ENCODE measurements around the gene UROC1. TPM values are rescaled to one million over a fixed set of nuclear protein-coding genes. Genes with fewer than 3 reads are reported as not detected.

Gene UROC1
- total and polyA plus RNA-seq, 2 of the 4 experiments (the other 2 are of a cell fraction) = not detected

DNA sequence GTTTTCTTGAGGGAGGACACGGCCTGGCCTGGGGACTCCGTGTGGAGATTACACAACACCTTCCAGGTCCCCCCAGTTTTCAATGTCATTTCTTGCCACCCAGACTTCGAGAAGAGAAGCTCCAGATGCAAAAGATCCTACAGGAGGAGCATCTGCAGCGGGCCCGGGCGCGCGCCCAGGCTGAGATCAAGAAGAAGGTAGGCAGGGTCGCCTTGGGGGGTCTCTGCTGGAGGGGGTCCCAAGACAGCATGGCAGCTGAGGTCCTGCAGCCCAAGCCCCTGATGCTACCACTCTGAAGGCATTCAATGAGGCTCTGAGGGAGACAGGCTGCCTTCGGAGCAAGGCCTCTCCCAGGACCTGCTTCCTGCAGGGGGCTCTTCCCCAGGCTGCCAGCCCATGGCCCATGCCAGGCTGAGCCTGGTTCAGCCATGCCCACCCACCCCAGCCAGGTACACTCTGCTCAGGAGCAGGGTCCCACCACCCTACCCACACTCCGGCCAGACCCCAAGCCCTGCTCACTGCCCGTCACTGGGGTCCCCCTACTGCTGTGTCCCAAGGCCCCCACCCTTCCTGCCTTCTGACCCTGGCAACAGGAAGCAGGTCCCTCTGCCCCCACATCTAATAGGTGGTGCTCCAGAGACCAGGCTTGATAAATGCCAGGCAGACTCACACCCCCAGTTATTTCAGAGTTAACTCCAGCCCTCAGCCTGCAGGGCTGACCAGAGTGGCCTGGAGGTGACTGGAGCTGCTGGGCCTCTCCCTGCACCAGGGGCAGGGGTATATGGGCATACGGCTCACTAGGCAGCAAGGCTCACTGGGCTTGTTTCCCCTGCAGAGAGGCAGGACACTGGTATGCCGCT, 81.9 kb downstream of the UROC1 start:
- no peak overlapping the region for H3K4me3 ChIP-seq (ENCODE audit: insufficient read depth, low read depth, low read length)
- no peak overlapping the region for H3K27ac ChIP-seq (ENCODE audit: insufficient read depth, low read length)
- intact Hi-C loops (cut with micrococcal nuclease) (no loop called here), dilution Hi-C loops (cut with HindIII; ENCODE audit: low sequenced_read_pairs, unreplicated experiment) (no loop called here), in situ Hi-C loops (cut with MboI; ENCODE audit: low sequenced_read_pairs) (no loop called here)
- no peak overlapping the region for H2AFZ ChIP-seq (replicated peaks; ENCODE audit: low read length, poor library complexity)
- CTCF ChIA-PET = no interaction called here
- no peak overlapping the region for H2BK120ac ChIP-seq (ENCODE audit: low read depth, low read length)
- H3K36me3 ChIP-seq (ENCODE audit: control insufficient read depth, insufficient read depth, low read length) = peaks cover 2% of the 10 kb centered on the region; the same call in 1 of the 2 replicates
- H3K9me1 ChIP-seq (ENCODE audit: insufficient read depth, low read length) = no peaks in the 10 kb centered on the region; the same call in 1 of the 2 replicates
- BruUV-seq (replicated peaks) = no TSS peak
- no peak overlapping the region for H3K18ac ChIP-seq (ENCODE audit: low read depth, low read length)
- ATAC-seq (ENCODE audit: low read depth) (no peak), DNase-seq (no peak)
- no peak overlapping the region for H3K4me2 ChIP-seq (ENCODE audit: low read depth, low read length)
- H3K9me3 ChIP-seq (ENCODE audit: control insufficient read depth, insufficient read depth, low read length) = no peaks in the 10 kb centered on the region
- no peaks in the 10 kb centered on the region for H3K4me1 ChIP-seq (ENCODE audit: control insufficient read depth, insufficient read depth, low read length)
- H3K79me1 ChIP-seq (ENCODE audit: low read depth in 1 of 2, low read length in 2 of 2) = no peaks in the 10 kb centered on the region
- H2BK5ac ChIP-seq (ENCODE audit: low read depth, low read length, poor library complexity, severe bottlenecking) = no peak overlapping the region
- WGBS, 2 experiments (ENCODE audit: extremely low coverage in 2 of 2, insufficient read length in 1 of 2) = 88% methylated on average over 5 of the region's 14 CpGs; no CpG with 5 or more reads in 1 of the 2 experiments
- no peak overlapping the region for H2BK15ac ChIP-seq (ENCODE audit: low read depth, low read length)
- H3K23ac ChIP-seq (ENCODE audit: low read depth, low read length) = no peak overlapping the region
- no peak overlapping the region for H4K8ac ChIP-seq (ENCODE audit: low read depth in 2 of 2, low read length in 2 of 2)
- no peaks in the 10 kb centered on the region for H3K27me3 ChIP-seq (ENCODE audit: control insufficient read depth, insufficient read depth, low read length)
- POLR2A ChIA-PET (ENCODE audit: unreplicated experiment) = no interaction called here
- H4K20me1 ChIP-seq (ENCODE audit: insufficient read depth, low read length) = no peaks in the 10 kb centered on the region
- H4K91ac ChIP-seq (ENCODE audit: insufficient read depth, low read depth, low read length) = no peak overlapping the region
- no peak overlapping the region for H2AK9ac ChIP-seq (replicated peaks; ENCODE audit: low read depth, low read length, poor library complexity)
- no peak overlapping the region for H3K4ac ChIP-seq (ENCODE audit: low read depth, low read length)
- no peak overlapping the region for H4K5ac ChIP-seq (ENCODE audit: low read depth, low read length)
- no peak overlapping the region for H3K56ac ChIP-seq (ENCODE audit: extremely low read depth, insufficient read depth, low read length)
- H3K9ac ChIP-seq (ENCODE audit: low read depth, low read length) = no peak overlapping the region
- TF ChIP-seq MAZ (IDR thresholded peaks at IDR 0.05; ENCODE audit: borderline replicate concordance, low read depth, low read length) = no peak
- TF ChIP-seq, protein P1, sequence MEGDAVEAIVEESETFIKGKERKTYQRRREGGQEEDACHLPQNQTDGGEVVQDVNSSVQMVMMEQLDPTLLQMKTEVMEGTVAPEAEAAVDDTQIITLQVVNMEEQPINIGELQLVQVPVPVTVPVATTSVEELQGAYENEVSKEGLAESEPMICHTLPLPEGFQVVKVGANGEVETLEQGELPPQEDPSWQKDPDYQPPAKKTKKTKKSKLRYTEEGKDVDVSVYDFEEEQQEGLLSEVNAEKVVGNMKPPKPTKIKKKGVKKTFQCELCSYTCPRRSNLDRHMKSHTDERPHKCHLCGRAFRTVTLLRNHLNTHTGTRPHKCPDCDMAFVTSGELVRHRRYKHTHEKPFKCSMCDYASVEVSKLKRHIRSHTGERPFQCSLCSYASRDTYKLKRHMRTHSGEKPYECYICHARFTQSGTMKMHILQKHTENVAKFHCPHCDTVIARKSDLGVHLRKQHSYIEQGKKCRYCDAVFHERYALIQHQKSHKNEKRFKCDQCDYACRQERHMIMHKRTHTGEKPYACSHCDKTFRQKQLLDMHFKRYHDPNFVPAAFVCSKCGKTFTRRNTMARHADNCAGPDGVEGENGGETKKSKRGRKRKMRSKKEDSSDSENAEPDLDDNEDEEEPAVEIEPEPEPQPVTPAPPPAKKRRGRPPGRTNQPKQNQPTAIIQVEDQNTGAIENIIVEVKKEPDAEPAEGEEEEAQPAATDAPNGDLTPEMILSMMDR (conservative IDR thresholded peaks at IDR 0.05; ENCODE audit: low read depth, low read length) = no peak
- no peak for TF ChIP-seq FOS (IDR thresholded peaks at IDR 0.05; ENCODE audit: low read depth, low read length)
- no peak for TF ChIP-seq CEBPB (IDR thresholded peaks at IDR 0.05; ENCODE audit: low read depth, low read length)
- H2BK20ac ChIP-seq (ENCODE audit: low read depth, low read length) = no peak overlapping the region
- H3K14ac ChIP-seq (replicated peaks; ENCODE audit: low read depth, low read length) = no peak overlapping the region
- H2AK5ac ChIP-seq (ENCODE audit: low read depth, low read length) = no peak overlapping the region
